HG03045 (cell line): ENCODE results near the gene RUBCNL.
A peak's percentile ranks its signal among the peaks of the same experiment; 100 is the strongest.
"Not testable (repeated sequence)": the region's sequence is repeated elsewhere in the genome, so short reads cannot be mapped to it uniquely, and the experiment has no call there.

Experiments used
- ATAC-seq: cut with Tn5 transposase; IDR thresholded peaks from one replicate; pipeline ENCODE4 v1.9.1; 2021; ENCODE audit warnings: mild to moderate bottlenecking, moderate library complexity; ENCODE audit not compliant: unreplicated experiment

Gene RUBCNL

DNA sequence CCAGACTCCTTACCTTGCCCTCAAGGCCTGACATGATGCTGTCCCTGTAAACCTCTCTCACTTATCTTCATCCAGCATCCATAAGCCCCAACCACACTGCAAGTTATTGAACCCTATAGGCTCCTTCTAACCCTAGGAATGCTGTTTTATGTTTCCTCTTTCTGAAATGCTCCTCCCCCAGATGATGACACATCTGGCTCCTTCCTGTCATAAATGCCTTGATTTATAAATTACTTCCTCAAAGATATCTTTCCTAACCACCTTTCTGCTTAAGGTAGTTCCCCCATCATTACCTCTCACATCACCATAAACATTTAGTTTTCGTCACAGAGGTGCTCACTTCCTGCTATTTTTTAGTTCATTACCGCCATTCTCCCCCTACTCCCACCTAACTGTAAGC lies 12.3 kb downstream of the RUBCNL start:
- no peak for ATAC-seq

DNA sequence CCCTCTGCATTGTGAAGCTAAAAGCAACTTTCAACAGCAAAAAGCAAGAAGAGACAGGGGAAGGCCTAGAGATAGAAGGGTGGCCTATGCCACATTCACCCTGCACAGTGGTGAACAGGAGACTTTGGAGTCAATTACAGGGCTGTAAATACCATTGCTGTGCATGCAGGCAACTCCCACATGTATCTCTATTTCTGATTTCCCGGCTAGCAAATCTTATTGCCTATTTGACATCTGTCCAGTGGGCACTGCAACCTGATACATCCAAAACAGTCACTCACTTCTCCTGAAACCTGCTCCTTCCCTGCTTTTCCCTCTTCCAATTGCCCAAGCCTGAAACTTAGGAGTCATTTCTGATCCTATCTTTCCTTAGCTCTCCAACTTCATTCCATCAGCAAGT lies 13.4 kb downstream of the RUBCNL start:
- no peak for ATAC-seq

DNA sequence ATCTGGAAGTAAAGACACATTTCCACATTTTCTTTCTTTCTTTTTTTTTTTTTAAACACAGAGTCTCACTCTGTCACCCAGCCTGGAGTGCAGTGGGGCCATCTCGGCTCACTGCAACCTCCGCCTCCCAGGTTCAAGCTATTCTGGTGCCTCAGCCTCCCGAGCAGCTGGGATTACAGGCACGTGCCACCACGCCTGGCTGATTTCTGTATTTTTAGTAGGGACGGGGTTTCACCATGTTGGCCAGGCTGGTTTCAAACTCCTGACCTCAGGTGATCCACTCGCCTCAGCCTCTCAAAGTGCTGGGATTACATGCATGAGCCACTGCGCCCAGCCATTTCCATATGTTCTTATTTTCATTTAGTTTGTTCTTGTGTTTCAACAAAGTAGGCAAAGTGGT lies 14.1 kb downstream of the RUBCNL start:
- ATAC-seq, result not testable (repeated sequence)

DNA sequence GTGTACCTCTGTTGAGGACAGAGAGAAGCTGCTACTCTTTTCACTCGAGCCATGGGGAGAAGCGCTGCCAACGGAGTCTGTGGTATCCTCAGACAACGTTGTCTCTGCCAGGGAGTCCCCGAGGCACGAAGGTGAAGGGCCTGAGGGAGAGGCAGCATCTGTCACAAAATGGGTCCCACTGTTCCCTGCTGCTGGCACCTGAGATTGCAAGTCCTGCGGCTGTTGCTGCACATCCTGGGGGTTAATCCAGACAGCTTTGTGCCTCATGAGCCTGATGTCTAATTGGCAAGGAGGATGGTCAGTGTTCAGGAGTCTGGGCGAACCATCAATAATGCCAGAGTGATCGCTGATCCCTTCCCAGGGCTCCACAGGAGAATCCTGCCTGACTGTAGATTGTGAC lies 15.0 kb downstream of the RUBCNL start:
- ATAC-seq, result no peak

DNA sequence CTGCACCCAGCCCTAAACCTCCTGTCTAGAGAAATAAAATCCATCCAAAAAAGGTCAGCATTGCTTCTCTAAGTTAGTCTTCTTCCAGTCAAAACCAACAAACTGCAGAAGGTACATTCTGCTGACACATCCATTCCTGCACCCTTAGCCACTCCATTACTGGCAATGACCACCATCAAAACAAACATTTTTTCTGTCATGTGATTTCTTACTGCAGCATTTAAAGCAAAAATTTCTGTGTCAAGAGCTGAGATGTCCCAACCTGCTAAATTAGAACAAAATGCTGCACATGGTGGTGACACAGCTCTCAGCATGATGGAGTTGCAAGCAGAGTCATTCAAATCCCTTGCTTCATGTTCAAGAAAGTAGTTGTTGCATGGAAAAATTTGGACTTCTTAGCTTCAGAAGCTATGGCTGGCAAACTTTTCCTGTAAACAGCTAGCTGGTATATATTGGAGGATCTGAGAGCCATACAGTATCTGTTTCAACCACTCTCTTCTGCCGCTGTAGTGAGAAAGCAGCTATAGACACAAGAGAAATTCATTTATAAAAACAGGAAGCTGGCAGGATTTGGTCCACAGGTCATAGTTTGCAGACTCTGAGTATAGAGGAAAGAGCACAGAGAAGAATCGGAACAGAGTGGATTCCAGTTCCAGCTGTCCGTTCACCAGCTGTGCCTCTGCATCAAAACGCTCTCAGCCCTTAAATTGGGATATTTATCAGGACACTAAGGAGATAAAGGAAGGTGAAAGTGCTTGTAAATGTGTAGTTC lies 17.4 kb downstream of the RUBCNL start:
- ATAC-seq, result peak; percentile 71

DNA sequence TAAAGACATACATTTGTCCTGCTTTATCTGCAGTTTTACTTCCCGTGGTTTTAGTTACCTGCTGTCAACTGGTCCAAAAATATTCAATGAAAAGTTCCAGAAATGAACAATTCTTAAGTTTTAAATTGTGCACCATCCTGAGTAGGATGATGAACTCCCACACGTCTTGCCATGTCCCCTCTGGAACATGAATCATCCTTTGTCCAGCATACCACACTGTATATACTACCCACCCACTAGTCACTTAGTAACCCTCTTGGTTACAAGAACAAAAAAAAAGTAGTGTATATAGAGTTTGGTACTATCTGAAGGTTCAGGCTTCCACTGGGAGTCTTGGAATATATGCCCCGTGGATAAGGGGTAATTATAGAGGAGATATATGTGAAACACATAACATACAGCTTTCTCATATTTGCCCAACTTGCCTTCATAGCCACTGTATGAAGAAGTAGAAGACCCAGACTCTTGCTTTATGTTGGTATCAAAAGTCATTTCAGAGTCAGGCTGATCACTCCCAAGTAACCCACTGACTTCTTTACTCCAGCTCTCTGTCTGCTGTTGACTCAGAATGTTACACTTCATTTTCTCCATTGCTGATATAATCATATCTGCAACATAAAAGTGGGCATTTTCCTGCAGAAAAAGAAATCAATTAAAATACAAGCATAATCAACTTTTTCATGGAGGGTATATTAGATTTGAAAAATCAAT lies 19.3 kb downstream of the RUBCNL start:
- ATAC-seq, result no peak

DNA sequence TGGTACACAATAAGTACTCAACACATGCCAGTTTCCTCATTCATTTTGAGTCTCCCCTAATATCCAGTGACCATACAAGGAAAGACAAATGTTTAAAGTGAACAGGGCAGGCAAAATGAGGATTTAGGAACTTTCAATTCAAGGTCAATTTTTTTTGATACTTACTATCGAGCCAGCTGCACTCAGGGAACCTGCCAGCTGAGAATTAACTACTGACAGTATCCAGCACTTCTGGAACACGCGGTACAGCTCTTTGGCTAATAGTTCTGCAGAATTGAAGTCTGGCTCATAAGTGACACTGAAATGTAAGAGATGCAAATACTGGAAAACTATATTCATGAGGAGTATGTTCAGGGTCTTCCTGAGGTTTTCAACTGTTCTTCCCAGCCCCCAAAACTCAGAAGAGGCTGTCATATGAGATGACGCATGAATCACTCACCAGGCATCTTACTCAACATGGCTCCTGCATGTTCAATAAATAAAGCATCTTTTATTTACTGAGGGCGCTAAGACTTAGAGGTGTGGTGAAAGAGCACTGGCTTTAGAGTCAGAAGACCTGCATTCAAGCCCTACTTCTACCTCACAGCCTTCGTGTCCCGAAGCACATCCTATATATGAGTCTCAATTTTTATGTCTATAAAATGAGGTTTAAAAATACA lies 25.6 kb downstream of the RUBCNL start:
- no peak for ATAC-seq

DNA sequence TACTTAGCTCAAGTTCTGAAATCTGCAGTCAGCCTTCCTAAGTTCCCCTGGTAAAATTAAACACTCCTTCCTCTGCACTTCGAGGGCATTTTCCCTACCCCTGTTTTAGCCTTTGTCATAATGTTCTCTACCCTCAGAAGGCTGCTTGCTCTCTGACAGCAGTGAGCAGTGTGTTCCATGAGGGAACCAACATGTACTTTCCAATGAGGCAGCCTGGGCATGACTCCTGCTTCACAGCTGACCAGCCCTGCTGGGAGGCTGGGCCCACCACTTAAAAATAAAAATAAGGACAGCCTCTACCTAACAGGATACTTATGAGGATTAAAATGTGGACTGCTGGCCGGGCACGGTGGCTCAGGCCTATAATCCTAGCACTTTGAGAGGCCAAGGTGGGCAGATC lies 26.4 kb downstream of the RUBCNL start:
- ATAC-seq, result no peak

DNA sequence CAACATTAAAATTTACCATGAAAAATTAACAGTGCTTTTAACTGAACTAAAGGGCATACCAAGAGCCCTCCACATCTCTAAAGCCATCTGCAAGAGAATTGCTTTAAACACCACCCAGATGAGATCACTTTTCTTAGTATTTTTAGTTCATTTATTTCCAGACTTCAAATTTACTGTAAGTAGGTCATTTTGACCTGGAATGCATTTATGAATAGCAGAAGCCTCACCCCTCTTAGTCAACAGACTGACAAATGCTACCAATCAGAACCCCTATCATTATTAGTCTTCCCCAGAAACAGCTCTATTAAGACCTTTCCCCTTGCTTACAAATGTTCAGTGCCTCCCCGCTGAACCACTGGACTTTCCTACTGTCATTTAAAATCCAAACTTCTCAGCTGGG lies 27.3 kb downstream of the RUBCNL start:
- ATAC-seq, result no peak

DNA sequence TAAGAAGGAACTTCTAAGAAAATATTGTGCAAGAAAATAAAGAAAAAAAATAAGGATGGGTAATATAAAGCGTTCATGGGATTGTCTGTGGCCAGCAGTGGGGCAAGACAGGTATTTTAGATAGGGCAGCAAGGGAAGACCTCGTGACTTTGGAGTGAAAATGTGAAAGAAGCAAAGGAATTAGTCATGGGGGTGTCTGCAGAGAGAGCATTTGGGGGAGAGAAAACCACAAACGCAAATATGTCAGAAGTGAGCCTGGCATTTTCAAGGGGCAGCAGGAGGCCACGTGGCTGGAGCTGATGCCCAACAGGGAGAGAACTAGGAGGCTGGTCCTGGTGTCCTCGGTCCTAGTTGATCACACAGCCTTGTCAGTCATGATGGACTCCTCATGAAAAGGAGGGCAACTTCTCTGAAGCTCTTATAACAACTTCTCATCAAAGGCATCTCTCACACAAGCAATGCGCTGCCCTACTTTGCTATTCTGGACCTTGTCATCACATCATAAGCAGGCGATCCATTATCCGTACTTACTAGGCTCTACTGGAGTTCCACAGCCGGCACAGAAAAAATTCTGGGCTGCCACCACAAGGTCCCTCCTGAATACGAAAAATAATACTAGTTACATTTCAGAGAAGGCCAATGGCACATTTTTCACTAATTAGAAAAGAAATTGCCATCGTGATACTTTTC lies 31.0 kb downstream of the RUBCNL start:
- no peak for ATAC-seq

DNA sequence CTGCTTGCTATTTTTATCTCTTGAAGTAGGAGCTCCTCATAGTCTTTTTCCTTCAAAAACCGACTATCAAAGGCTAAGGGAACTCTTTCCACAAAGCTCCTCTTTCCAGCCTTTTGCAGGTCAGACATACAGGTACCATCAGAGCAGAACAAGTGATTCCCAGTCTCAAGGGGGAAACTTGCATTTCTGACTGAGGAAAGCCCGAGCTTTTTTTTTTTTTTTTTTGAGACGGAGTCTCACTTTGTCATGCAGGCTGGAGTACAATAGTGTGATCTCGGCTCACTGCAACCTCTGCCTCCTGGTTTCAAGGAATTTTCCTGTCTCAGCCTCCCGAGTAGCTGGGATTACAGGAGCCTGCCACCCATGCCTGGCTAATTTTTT lies 32.0 kb downstream of the RUBCNL start:
- ATAC-seq, result no peak

DNA sequence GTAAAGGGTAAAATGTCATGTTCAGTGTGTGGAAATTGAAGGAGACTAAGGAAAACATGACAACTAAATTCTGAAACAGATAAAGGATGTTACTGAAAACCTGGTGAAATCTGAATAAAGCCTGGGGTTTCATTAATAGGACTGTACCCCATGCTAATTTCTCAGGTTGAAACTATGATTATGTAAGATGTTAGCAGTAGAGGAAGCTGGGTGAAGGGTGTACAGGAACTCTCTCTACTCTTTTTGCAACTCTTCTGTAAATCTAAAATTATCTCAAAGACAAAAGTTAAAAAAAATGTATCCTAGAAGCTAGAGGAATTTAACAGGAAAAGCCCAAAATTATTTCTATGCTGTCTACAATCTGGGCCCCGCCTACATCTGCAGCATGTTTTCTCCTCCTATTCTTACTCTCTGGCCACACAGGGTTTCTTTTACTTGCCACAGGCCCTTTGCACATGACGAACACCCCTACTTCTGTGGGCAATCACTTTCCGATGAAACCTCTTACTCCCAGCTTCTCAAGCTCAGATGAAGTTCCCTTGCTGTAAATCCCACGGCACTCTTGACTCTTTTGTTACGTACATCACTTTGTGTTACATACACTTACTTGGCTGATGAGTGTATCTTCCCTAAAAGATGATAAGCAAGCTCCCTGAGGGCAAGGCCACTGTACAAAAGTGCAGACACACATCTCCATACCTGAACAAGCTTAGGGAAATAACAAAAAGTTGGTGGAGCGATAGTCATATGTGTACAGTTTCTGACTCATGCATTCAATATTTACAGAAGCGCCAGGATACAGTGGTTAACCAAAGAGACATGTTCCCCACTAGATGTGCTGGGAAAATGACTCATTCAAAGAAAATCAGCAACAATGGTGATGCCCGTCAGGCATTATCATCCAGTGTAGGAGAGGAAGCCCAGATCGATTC lies 32.6 kb downstream of the RUBCNL start:
- ATAC-seq, result no peak

DNA sequence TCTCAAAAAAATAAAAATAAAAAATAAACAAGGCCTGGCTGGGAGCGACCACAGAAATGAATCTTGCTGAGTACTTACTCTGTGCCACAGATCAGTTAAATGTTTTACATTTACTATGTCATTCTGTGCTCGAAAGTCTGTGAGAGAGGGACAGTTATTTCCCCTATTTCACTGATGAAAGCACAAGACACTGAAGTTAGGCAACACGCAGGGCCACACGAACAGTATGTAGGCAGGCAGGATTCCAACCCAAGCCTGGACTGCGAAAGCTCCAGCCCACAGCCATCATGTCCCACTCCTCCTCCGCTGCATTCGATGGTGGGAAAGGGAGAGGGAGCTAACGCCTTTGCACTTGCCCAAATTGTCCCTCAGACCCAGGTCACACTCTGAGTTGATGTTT lies 34.2 kb downstream of the RUBCNL start:
- ATAC-seq, result no peak

DNA sequence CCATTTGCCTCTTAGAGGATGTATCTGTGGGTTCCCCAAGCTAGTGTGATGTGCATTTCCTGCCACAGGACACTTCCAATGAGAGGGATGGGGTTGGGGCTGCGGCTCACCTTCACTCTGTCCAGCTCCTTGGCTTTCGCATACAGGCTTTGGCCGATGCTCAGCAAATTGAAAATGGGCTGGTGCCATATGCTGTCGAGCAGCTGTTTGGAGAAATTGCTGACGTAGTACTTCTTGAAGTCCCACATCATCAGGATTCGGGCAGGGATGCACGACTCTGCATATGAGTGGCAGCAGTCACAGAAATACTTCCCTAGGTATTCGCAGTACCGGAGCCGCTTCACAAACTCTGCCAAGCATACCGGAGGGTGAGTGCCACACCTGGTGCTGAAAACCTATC lies 37.0 kb downstream of the RUBCNL start:
- no peak for ATAC-seq

DNA sequence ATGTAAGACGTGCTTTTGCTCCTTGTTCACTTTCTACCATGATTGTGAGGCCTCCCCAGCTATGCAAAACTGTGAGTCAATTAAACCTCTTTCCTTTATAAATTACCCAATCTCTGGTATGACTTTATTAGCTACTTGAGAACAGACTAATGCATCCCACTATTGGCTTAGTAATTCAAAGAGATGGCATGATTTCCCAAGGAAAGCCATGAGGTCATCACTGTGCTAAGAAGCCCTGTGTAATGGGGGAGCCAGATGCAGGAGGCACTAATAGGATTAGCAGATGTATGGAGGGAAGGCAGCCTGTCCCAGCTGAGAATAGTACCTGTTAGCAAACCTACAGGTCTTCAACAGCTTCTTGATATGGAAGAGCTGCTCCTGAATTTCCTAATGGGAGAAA lies 38.1 kb downstream of the RUBCNL start:
- no peak for ATAC-seq

DNA sequence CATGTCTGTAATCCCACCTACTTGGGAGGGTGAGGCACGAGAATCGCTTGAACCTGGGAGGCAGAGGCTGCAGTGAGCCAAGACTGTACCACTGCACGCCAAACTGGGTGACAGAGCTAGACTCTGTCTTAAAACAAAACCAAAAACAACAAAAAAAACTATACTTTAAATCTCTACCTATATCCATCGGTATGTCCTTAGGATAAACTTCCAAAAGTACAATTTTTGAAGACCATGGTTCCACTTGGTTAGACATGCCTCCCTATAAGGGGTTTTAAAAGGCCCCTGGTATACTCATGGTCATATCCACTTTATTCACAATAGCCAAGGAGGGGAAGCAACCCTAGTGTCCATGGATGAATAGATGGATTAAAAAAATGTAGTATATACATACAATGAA lies 39.8 kb downstream of the RUBCNL start:
- no peak for ATAC-seq

DNA sequence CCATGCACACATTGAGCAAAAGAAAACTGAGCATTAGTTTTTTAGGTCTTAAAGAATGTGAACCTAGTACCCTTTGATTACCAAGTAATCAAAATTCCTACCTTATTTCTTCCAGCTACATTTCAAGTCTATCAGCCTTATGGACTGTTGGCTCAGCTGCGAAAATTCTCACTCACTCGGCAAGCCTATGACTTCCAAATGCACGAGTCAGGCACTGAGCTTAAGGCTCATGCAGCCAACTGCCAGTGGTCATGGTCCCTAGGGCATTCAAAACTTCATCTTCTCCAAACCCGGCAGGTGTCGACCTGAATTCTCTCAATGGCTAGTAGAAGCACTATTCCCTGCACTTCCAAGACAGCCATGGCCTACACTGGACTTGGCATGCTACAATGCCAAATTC lies 41.2 kb downstream of the RUBCNL start:
- ATAC-seq, result no peak

DNA sequence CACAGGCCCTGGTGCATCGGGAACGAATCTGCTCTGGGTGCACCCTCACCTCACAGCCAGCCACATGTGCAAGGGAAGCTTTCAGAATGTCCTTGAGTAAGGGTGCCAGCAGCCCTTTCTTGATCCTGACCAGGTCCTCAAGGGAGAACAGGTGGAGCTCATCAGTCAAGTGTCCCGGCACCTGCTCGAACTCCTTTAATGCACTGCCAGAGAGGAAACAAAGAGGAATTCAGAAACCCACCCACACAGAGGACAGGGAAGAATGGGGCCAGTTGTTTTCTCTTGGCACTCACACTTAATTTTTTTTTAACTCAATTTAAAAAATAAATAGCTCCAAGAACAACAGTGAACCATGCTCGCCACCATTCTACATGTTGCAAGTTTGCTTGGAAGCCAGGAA lies 41.7 kb downstream of the RUBCNL start:
- ATAC-seq, result no peak

DNA sequence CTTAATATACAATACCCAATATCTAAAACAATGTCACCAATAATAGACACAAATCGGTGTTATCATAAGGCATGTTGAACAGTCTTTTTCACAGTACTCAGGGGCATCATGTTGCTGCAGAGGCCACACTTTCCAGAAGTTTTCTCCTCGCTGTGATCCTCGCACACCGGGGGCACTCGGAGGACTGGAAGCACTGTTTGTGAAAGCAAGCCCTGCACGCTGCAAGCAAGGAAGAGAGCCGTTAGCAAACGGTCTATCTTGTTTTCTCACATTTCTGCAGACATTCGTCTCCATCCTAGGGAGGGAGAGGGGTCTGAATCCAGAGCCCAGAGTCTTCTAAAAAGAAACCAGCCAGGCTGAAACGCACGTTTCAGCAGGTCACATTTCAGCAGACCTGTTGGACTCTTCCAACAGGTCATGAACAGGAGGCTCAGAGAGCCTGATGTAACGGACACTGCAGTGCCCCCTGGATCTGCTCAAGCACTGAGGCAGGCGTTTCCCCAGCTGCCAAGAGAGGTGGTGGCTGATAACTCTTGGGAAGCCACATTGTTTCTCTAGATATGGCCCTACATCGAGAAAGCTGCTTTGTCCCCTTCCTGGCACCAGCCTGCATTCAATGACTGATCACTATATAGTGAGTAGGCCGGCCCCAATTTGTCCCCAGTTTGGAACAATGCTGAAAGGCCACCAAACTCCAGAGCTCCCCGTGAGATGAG lies 43.6 kb downstream of the RUBCNL start:
- no peak for ATAC-seq

DNA sequence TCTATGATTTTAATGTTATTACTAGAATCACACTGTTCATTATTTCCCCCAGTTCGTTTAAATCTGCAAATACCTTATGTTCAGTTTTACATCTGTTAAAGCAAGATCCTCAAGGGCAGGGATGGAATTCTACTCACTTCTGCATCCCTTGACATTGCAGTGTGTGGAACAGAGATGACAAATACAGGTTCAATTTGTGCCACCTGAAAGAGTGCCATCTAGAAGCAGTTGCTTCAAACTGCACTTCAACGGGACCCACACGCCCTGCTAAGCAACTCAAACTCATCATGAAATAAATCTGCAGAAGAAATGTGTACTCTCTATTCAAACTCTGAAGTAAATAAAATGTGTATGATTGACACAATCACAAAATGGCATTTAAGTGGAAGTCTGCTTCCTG lies 44.5 kb downstream of the RUBCNL start:
- no peak for ATAC-seq
